Stimulated activated CD8-positive, alpha-beta memory T cell treated with anti-CD3 and anti-CD28 coated beads, Interleukin-4, amount 100 ng/mL, for 24 hours (primary cell): Measurements from ENCODE around the gene EME2.

Source experiments
- DNase-seq: peaks from one replicate; pipeline ENCODE4 v3.0.0-alpha.2; 2020; ENCODE audit warnings: low read depth

Gene EME2

DNA sequence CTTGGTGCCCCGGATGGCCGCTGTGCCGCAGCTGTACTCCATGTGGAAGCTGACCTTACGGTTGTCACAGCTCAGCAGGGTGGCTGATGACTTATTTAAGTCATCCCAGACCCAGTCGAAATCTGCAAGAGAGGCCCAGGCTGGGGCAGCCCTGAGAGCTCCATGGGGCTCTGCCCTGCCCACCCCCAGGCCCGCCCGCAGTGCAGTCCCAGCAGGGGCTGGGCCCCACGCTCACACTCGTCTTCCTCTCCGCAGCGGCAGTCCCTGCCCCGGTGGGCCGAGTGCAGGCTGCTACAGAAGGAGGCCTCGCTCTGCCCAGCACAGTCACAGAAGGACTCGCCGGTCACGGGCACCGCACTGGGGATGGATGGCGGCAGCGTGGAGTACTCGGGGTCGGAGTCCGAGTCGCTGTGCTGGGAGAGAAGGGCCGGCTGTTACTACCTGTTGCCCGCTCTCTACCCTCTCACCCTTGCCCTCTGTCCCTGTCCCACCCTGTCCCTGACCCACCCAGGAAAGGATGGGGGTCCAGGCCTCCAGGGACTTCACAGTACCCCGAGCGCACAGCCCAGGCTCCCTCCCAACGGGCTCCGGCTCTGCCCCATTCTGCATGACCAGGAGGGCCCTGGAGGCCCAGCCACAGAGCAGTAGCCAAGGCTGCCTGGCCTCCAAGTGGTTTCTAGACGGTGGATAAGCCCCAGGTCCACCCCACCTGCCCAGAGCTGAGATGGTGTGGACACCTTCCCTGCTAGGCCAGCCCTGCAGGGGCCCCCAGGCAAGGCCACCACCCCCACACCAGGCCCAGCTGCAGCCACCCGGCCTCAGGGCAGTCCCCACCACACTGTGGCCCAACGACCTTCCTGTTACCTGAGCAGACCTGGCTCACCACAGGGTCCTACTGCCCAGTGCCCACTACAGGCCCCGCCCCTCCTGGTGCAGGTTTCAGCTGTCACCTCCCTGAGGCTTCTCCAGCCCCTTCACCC lies 5.9 kb downstream of the EME2 start:
- no peak for DNase-seq

DNA sequence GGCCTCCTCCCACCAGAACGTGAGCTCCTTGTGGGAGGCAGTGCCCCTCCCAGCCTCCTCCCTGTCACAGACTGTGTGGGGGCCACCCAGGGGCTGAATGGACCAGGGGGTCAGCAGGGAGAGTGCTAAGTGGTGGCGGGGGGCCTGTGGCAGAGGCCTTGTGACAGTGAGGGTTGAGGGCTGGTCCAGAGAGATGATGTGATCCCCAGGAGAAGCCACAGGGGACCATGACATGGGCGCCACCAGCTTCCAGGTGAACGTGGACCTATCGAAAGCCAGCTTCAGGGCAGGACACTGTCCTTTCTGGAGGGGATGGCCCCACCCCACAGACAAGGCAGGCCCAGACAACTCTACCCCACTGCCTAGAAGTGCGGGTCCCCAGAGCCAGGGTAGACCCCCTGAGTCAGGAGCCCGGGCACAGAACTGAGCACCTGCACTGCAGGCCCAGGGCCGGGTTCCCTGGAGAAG lies 6.7 kb downstream of the EME2 start:
- no peak for DNase-seq

GRCh38 chr16:1779741-1780676 lies 7.4 kb downstream of the EME2 start:
- DNase-seq, result no peak

DNA sequence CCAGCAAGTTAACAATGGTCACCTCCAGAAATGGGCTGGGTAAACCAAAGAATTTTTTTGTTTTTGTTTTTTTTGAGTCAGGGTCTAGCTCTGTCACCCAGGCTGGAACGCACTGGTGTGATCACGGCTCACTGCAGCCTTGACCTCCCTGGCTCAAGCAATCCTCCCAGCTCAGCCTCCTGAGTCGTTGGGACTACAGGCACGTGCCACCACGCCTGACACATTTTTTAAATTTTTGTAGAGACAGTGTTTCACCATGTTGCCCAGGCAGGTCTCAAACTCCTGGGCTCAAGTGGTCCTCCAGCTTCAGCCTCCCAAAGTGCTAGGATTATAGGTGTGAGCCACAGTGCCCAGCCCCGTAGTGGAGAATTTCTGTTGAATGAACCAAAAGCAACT lies 8.1 kb downstream of the EME2 start:
- DNase-seq, result no peak

- no peak for DNase-seq
These were observed 8.6 kb downstream of the EME2 start for GRCh38 chr16:1781254-1781653.

DNA sequence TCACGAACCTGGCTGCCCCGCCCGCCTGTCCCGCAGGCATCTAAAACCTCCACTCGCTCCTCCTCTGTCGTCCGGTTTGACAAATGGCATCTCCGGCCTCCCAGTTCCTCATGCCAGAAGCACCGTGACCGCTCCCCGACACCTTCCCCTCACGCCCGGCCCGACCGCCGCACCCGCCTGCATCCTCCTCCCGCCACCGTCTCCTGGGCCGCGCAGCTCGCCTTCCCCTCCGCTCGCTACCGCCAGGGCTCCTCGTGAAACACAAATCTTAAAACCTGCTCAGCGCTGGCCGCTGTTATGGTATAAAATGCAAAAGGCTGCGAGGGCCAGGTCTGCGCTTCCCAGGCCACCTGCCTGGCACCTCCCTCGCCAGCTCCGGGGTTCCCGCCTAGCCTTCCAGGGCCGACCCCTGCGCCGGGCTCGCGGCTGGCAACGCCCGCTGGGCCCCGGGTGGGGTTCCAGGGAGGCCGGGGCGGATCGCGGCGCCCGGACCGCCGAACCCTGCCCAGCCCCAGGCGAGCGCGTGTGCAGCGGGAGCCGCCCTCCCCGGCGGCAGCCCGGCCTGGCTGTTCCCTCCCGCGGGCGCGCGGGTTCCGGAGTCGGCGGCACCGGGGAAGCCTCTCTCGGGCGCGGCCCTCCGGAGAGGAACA lies 9.3 kb downstream of the EME2 start:
- DNase-seq, result no peak

DNA sequence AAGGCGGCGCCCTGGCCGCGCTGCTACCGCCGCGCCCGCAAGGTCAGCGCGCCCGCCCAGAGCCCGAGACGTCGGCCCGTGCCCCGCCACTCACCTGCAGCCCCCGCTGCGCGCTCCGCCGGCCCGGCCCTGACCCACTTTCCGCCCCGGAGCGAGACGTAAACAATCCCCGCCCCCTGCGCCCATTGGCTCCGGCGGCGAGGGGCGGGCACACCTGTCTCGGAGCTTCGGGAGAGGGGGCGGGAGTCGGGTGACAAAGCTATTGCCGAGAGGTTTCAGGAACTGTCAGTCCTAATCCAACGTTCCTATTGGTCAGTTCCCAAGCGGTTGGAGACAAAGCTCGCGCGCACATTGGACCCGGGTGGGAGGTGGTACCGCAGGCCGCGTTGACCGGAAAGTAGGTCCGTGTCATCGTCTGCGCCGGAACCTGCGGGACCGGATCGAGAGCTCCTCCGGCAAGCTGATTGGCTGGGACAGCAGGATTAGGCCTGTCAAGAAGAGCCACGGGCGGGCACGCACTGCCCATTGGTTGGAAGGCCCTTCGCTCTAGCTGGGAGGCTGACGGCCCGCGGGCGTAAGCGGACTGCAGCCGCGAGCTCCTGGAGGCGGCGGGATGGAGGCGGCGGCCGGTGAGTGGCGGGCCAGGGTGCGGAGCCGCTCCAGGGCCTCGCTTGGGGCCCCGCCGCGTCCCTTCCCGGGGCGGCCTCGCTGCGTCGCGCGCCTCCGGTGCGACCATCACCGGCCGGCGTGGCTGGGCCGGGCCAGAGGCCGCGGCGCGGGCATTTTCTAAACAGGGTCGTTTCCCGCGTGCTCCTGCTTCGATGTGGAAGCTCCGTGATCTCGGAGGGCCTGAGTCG lies 10.0 kb downstream of the EME2 start, which contains the start of the genes NUBP2 and SPSB3:
Gene NUBP2, plus strand, starts transcription at position 553 of the 857 bp plus-strand sequence. Its CDS starts 61 bp downstream, at position 614.
Gene SPSB3, minus strand, starts transcription at position 164 of the 857 bp plus-strand sequence. CDS start 1,088 bp downstream, outside the sequence.
- DNase-seq, result peak; percentile 96

DNA sequence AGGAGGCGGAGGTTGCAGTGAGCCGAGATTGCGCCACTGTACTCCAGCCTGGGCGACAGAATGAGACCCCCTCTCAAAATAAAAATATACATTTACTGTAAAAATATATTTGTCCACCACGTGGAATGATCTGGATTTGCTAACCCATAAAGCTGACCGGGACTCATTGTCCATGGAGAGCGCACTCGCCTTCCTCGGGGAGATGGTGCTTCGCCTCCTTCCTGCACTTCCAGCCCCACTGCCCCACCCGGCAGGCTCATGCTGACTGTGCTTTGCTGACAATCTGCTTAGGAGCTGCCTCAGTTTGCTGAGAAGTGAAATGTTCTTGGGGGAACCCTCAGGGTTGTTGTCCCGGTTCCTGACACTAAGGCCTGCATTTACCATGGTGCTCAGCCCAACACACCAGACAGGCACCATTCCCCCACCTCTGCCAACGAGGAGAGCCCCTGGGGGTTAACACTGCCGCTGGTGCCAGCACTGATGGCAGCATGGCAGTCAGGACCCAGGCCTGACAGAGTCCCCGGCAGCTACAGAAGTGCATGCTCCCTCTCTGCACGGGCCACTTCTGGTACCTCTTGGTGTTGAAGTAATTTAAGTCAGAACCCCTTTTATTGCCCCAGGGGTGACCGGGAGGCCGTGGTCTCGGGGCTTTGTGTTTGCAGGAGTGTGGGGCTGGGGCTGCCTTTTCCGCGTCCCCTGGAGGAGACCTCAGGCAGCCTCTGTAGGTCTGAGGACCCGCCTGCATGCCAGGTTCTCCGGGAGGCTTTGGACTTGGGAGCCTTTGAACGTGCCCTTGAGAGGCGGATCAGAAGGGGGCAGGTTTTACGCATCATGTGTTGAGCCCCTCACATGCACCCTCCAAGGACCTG lies 12.6 kb downstream of the EME2 start:
- DNase-seq, result no peak

GRCh38 chr16:1785846-1786170 lies 13.2 kb downstream of the EME2 start:
- DNase-seq, result no peak

- no peak for DNase-seq
These were observed 13.8 kb downstream of the EME2 start for GRCh38 chr16:1786242-1787055.

DNA sequence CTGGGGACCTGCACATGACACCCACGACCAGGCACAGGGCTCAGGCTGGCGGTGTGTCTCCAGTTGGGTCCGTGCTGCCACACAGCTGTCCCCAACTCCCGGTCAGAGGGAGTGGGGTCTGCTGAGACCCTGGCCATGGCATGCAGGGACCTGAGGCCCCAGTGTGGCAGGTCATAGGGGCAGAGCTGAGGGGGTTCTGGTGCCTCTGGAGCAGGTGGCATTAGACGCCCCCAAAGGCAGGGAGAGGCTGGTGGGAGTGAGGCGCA lies 14.4 kb downstream of the EME2 start:
- no peak for DNase-seq

DNA sequence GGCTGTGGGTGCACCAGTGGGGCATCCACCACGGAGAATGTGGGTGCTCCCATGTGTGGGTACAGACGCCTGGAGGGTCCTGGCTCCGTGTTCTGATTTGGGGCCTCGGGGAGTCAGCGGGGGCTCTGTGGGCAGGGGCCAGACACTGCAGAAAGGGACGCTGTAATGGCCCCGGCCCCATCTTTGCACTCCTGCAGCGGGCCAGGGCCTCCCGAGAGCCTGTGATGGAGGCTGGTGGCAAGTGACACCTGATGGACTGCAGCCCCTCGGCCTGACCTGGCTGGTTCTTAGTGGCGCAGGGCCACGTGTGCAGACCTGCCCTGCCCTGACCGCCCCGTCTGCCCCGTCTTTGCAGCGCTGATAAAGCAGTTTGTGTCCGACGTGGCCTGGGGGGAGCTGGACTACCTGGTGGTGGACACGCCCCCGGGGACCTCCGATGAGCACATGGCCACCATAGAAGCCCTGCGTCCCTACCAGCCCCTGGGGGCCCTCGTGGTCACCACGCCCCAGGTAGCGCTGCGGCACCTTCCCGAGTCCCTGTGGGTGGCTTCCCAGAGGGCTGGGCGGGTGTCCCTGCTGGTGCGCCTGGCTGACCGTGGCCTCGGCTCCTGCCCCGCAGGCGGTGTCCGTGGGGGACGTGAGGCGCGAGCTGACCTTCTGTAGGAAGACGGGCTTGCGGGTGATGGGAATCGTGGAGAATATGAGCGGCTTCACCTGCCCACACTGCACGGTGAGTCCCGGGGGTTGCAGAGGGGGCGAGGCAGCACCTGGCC lies 14.9 kb downstream of the EME2 start:
- no peak for DNase-seq

- no peak for DNase-seq
These were observed 15.6 kb downstream of the EME2 start for GRCh38 chr16:1788095-1788707.

- no peak for DNase-seq
These were observed 16.1 kb downstream of the EME2 start for GRCh38 chr16:1788708-1789100.

- no peak for DNase-seq
These were observed 17.0 kb downstream of the EME2 start for GRCh38 chr16:1789643-1790045.

GRCh38 chr16:1790261-1790610 lies 17.6 kb downstream of the EME2 start:
- DNase-seq, result no peak

- no peak for DNase-seq
These were observed 18.1 kb downstream of the EME2 start for GRCh38 chr16:1790611-1791255.
